AG09319 (cell line): Measurements from ENCODE around the gene VPS11.

ENCODE experiments used
- DNase-seq: peaks from one replicate; pipeline ENCODE4 v3.0.0-alpha.2; 2010; ENCODE audit warnings: low read depth; ENCODE audit errors: extremely low read depth
- CTCF ChIP-seq: IDR thresholded peaks from 2 replicates; pipeline ENCODE4 v1.5.1; 2011; ENCODE audit warnings: low read depth, mild to moderate bottlenecking, inconsistent platforms, low read length, moderate library complexity

VPS11 gene

DNA sequence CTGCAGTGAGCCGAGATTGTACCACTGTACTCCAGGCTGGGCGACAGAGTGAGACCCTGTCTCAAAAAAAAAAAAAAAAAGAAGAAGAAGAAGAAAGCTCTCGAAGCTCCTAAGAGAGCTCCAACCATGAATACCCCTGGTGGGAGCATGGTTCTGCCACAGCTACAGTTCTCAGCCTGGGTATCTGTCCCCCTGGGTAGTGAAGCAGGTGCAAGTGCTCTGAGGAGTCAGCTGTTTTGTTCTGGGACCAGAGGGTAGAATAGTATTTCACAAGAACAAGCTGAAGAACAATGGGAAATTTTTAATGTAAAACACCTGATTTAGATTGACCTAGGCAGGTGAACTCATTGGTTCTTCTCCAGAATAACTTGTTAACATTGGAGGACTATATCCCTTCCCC lies 6.4 kb upstream of the VPS11 start:
- DNase-seq, result no peak
- TF ChIP-seq CTCF, result no peak

- DNase-seq, result no peak
These were observed 4.8 kb upstream of the VPS11 start for GRCh38 chr11:119062779-119063178.

GRCh38 chr11:119065369-119065768 lies 2.2 kb upstream of the VPS11 start:
- peak; percentile 37 for TF ChIP-seq CTCF
- no peak for DNase-seq

More at GRCh38 chr11:119062779-119063178, 4.8 kb upstream of the VPS11 start:
- TF ChIP-seq CTCF, result no peak

- no peak for TF ChIP-seq CTCF
- DNase-seq, result no peak
These were observed 10.2 kb downstream of the VPS11 start for GRCh38 chr11:119077839-119078238.

GRCh38 chr11:119078675-119079420 lies 11.2 kb downstream of the VPS11 start:
- no peak for TF ChIP-seq CTCF

GRCh38 chr11:119081682-119082260 lies 14.2 kb downstream of the VPS11 start:
- TF ChIP-seq CTCF, result no peak
- DNase-seq, result no peak

More at GRCh38 chr11:119078675-119079420, 11.2 kb downstream of the VPS11 start:
- DNase-seq, result no peak

- no peak for TF ChIP-seq CTCF
- DNase-seq, result peak; percentile 69
These were observed 17.2 kb downstream of the VPS11 start, which contains the start of gene HMBS for GRCh38 chr11:119084663-119085436. Gene HMBS, plus strand, starts transcription at chr11:119084881. Its CDS starts 153 bp downstream, at chr11:119085034.
